GM23338 (cell line): ENCODE data around the gene TMEM120B. TPM values are rescaled to one million over a fixed set of nuclear protein-coding genes. Genes with fewer than 3 reads are reported as not detected.
A peak's percentile ranks its signal among the peaks of the same experiment; 100 is the strongest.

ENCODE experiments used
- ATAC-seq: fragments of 200-7000 bp; cut with Tn5 transposase; 3 replicates; pipeline ENCODE4 v1.9.1; 2020
- DNase-seq: peaks from one replicate; pipeline ENCODE4 v3.0.0-alpha.2; 2015; ENCODE audit warnings: low spot score
- H2AFZ ChIP-seq: fragments of 200-600 bp; sonication (generic); 2 replicates; pipeline ENCODE4 v1.8.0; 2016; ENCODE audit warnings: antibody characterized with exemption, mild to moderate bottlenecking, moderate library complexity
- H3F3A ChIP-seq: fragments of 200-600 bp; sonication (generic); replicated peaks from 2 replicates; pipeline ENCODE4 v1.8.0; 2017; ENCODE audit warnings: antibody characterized with exemption, mixed run types, low read depth
- H3K27ac ChIP-seq: fragments of 200-600 bp; sonication (generic); 2 replicates; pipeline ENCODE4 v1.6.1; 2016; ENCODE audit warnings: low read depth
- H3K27me3 ChIP-seq: fragments of 200-600 bp; sonication (generic); 2 replicates; pipeline ENCODE4 v1.8.0; 2016; ENCODE audit warnings: mild to moderate bottlenecking, mixed run types, moderate library complexity; ENCODE audit not compliant: insufficient read depth
- H3K36me3 ChIP-seq: fragments of 200-600 bp; sonication (generic); 2 replicates; pipeline ENCODE4 v1.8.0; 2016; ENCODE audit warnings: mild to moderate bottlenecking; ENCODE audit not compliant: insufficient read depth
- H3K4me1 ChIP-seq: fragments of 200-600 bp; sonication (generic); 2 replicates; pipeline ENCODE4 v1.8.0; 2016; ENCODE audit warnings: mild to moderate bottlenecking, moderate library complexity; ENCODE audit not compliant: insufficient read depth
- H3K4me2 ChIP-seq: fragments of 200-600 bp; sonication (generic); 2 replicates; pipeline ENCODE4 v1.7.1; 2017; ENCODE audit warnings: mixed run types
- H3K4me3 ChIP-seq: fragments of 200-600 bp; sonication (generic); 2 replicates; pipeline ENCODE4 v1.6.1; 2016; ENCODE audit warnings: mixed run types
- H3K79me2 ChIP-seq: fragments of 200-600 bp; sonication (generic); replicated peaks from 2 replicates; pipeline ENCODE4 v1.8.0; 2017; ENCODE audit warnings: mild to moderate bottlenecking; ENCODE audit not compliant: insufficient read depth
- H3K9me2 ChIP-seq: fragments of 200-600 bp; sonication (generic); 2 replicates; pipeline ENCODE4 v1.8.0; 2017; ENCODE audit not compliant: insufficient read depth
- H4K20me1 ChIP-seq: fragments of 200-600 bp; sonication (generic); replicated peaks from 2 replicates; pipeline ENCODE4 v1.8.0; 2017; ENCODE audit warnings: mild to moderate bottlenecking; ENCODE audit not compliant: insufficient read depth
- H3K27ac Mint-ChIP-seq: 2 replicates; pipeline ENCODE4 v1.8.0; 2020; ENCODE audit warnings: inconsistent platforms, mild to moderate bottlenecking, moderate library complexity, mixed read lengths
- H3K27me3 Mint-ChIP-seq: 3 replicates; pipeline ENCODE4 v1.8.0; 2022; ENCODE audit warnings: low read depth, mild to moderate bottlenecking, moderate library complexity, mixed read lengths, inconsistent platforms; ENCODE audit not compliant: insufficient read depth, poor library complexity
- H3K36me3 Mint-ChIP-seq: 3 replicates; pipeline ENCODE4 v1.8.0; 2021; ENCODE audit warnings: low read depth, mild to moderate bottlenecking, inconsistent platforms, moderate library complexity, mixed read lengths
- H3K4me1 Mint-ChIP-seq: 3 replicates; pipeline ENCODE4 v1.8.0; 2020; ENCODE audit warnings: mild to moderate bottlenecking, inconsistent platforms, mixed read lengths
- H3K4me3 Mint-ChIP-seq: 3 replicates; pipeline ENCODE4 v1.8.0; 2021; ENCODE audit warnings: moderate library complexity, mild to moderate bottlenecking, inconsistent platforms, mixed read lengths
- H3K9me3 Mint-ChIP-seq: 3 replicates; pipeline ENCODE4 v1.8.0; 2020; ENCODE audit warnings: moderate library complexity, mild to moderate bottlenecking, inconsistent platforms, mixed read lengths
- CREB1 ChIP-seq: fragments of 250-450 bp; sonication (Bioruptor Pico); IDR thresholded peaks from 2 replicates; pipeline ENCODE4 v1.5.0; 2020; ENCODE audit warnings: low read depth, mild to moderate bottlenecking, moderate library complexity
- EZH2 ChIP-seq: fragments of 200-600 bp; sonication (generic); IDR thresholded peaks from one replicate; pipeline ENCODE4 v1.8.0; 2017; ENCODE audit warnings: antibody characterized with exemption, mild to moderate bottlenecking, low read depth; ENCODE audit not compliant: unreplicated experiment
- EZH2phosphoT487 ChIP-seq: fragments of 200-600 bp; sonication (generic); IDR thresholded peaks from one replicate; pipeline ENCODE4 v1.8.1; 2018; ENCODE audit warnings: antibody characterized with exemption; ENCODE audit not compliant: unreplicated experiment
- JUNB ChIP-seq: IDR thresholded peaks from one replicate; pipeline ENCODE4 v1.6.1; 2016; ENCODE audit warnings: antibody characterized with exemption; ENCODE audit not compliant: unreplicated experiment
- NANOG ChIP-seq: IDR thresholded peaks from 2 replicates; pipeline ENCODE4 v1.6.1; 2016; ENCODE audit warnings: antibody characterized with exemption, borderline replicate concordance
- POLR2AphosphoS5 ChIP-seq: IDR thresholded peaks from 2 replicates; pipeline ENCODE4 v1.6.1; 2016; ENCODE audit warnings: antibody characterized with exemption, low read depth
- STAT1 ChIP-seq: IDR thresholded peaks from one replicate; pipeline ENCODE4 v1.6.1; 2016; ENCODE audit warnings: antibody characterized with exemption; ENCODE audit not compliant: unreplicated experiment
- ZNF114 ChIP-seq: fragments of 250-450 bp; sonication (Bioruptor Pico); IDR thresholded peaks from 2 replicates; pipeline ENCODE4 v1.5.0; 2020; ENCODE audit warnings: mild to moderate bottlenecking, moderate library complexity
- ZNF331 ChIP-seq: fragments of 250-450 bp; sonication (Bioruptor Pico); IDR thresholded peaks from 2 replicates; pipeline ENCODE4 v1.5.0; 2020; ENCODE audit warnings: low read depth, mild to moderate bottlenecking, moderate library complexity
- polyA plus RNA-seq: library from polyadenylated mRNA; unstranded; fragments of >200 nt; fragmentation: Nextera tagmentation; extraction: Ambion mirVana; gene quantifications from 2 replicates; pipeline ENCODE4 v1.2.1, GENCODE V29; 2016
- total RNA-seq: library from RNA; depleted of rRNA; stranded (reverse); fragments of >200 nt; shearing (Covaris generic); gene quantifications from 2 replicates; pipeline ENCODE4 v1.2.3, GENCODE V29; 2014
- TF ChIP-seq, protein P1 (sequence below): IDR thresholded peaks from one replicate; pipeline ENCODE4 v1.6.1; 2018; ENCODE audit warnings: antibody characterized with exemption; ENCODE audit not compliant: unreplicated experiment
- TF ChIP-seq, protein P2 (sequence below): fragments of 250-450 bp; sonication (Bioruptor Pico); IDR thresholded peaks from 2 replicates; pipeline ENCODE4 v1.5.0; 2020; ENCODE audit warnings: mild to moderate bottlenecking, moderate library complexity
- TF ChIP-seq, protein P3 (sequence below): IDR thresholded peaks from 2 replicates; pipeline ENCODE4 v1.6.1; 2016; ENCODE audit warnings: antibody characterized with exemption
- TF ChIP-seq, protein P4 (sequence below), 2 experiments: fragments of 200-600 bp in 1 of 2; sonication (generic) in 1 of 2; conservative IDR thresholded peaks; 2 replicates each; pipeline versions ENCODE4 v1.5.1 to v1.6.1; 2016 to 2017; ENCODE audit warnings: antibody characterized with exemption in 2 of 2, low read depth in 2 of 2, mild to moderate bottlenecking in 2 of 2, moderate library complexity in 1 of 2

The TMEM120B gene
- total and polyA plus RNA-seq, 2 experiments from 2014 or later: 15.0 to 36.0 TPM

DNA sequence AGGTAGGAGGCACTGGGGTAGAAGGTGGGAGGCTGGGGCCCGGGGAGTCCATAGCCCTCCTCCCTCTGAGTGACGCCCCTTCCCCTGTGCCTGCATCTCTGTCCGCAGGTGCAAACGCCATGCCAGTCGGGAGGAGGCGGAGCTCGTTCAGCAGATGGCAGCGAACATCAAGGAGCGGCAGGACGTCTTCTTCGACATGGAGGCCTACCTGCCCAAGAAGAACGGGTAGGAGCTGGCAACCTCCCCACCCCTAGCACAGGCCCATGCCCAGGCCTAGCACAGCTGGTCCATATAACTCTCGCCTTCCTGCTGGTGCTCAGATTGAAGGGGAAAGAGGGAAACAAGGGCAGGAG, 35.6 kb downstream of the TMEM120B start:
- H3K4me2 ChIP-seq: no peak overlapping the region

More for the DNA sequence above, 35.6 kb downstream of the TMEM120B start:
- peak; percentile 41 for DNase-seq
- ATAC-seq: peak; percentile 58
- Mint-ChIP-seq H3K4me3 (no peak overlapping the region), H3K4me1 (no peaks in the 10 kb centered on the region), H3K36me3 (peaks cover 18% of the 10 kb centered on the region), H3K27ac (peak overlapping the region; percentile 53; the same call in 1 of the 2 replicates), H3K9me3 (no peaks in the 10 kb centered on the region), H3K27me3 (no peaks in the 10 kb centered on the region)
- no peaks in the 10 kb centered on the region for H4K20me1 ChIP-seq
- TF ChIP-seq EZH2 (no peak), NANOG (no peak), EZH2phosphoT487 (no peak), STAT1 (no peak), ZNF331 (no peak), ZNF114 (CRISPR knock-in tag) (no peak), JUNB (no peak), POLR2AphosphoS5 (no peak), CREB1 (no peak)
- TF ChIP-seq, protein P1, sequence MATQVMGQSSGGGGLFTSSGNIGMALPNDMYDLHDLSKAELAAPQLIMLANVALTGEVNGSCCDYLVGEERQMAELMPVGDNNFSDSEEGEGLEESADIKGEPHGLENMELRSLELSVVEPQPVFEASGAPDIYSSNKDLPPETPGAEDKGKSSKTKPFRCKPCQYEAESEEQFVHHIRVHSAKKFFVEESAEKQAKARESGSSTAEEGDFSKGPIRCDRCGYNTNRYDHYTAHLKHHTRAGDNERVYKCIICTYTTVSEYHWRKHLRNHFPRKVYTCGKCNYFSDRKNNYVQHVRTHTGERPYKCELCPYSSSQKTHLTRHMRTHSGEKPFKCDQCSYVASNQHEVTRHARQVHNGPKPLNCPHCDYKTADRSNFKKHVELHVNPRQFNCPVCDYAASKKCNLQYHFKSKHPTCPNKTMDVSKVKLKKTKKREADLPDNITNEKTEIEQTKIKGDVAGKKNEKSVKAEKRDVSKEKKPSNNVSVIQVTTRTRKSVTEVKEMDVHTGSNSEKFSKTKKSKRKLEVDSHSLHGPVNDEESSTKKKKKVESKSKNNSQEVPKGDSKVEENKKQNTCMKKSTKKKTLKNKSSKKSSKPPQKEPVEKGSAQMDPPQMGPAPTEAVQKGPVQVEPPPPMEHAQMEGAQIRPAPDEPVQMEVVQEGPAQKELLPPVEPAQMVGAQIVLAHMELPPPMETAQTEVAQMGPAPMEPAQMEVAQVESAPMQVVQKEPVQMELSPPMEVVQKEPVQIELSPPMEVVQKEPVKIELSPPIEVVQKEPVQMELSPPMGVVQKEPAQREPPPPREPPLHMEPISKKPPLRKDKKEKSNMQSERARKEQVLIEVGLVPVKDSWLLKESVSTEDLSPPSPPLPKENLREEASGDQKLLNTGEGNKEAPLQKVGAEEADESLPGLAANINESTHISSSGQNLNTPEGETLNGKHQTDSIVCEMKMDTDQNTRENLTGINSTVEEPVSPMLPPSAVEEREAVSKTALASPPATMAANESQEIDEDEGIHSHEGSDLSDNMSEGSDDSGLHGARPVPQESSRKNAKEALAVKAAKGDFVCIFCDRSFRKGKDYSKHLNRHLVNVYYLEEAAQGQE: no peak
- TF ChIP-seq, protein P2, sequence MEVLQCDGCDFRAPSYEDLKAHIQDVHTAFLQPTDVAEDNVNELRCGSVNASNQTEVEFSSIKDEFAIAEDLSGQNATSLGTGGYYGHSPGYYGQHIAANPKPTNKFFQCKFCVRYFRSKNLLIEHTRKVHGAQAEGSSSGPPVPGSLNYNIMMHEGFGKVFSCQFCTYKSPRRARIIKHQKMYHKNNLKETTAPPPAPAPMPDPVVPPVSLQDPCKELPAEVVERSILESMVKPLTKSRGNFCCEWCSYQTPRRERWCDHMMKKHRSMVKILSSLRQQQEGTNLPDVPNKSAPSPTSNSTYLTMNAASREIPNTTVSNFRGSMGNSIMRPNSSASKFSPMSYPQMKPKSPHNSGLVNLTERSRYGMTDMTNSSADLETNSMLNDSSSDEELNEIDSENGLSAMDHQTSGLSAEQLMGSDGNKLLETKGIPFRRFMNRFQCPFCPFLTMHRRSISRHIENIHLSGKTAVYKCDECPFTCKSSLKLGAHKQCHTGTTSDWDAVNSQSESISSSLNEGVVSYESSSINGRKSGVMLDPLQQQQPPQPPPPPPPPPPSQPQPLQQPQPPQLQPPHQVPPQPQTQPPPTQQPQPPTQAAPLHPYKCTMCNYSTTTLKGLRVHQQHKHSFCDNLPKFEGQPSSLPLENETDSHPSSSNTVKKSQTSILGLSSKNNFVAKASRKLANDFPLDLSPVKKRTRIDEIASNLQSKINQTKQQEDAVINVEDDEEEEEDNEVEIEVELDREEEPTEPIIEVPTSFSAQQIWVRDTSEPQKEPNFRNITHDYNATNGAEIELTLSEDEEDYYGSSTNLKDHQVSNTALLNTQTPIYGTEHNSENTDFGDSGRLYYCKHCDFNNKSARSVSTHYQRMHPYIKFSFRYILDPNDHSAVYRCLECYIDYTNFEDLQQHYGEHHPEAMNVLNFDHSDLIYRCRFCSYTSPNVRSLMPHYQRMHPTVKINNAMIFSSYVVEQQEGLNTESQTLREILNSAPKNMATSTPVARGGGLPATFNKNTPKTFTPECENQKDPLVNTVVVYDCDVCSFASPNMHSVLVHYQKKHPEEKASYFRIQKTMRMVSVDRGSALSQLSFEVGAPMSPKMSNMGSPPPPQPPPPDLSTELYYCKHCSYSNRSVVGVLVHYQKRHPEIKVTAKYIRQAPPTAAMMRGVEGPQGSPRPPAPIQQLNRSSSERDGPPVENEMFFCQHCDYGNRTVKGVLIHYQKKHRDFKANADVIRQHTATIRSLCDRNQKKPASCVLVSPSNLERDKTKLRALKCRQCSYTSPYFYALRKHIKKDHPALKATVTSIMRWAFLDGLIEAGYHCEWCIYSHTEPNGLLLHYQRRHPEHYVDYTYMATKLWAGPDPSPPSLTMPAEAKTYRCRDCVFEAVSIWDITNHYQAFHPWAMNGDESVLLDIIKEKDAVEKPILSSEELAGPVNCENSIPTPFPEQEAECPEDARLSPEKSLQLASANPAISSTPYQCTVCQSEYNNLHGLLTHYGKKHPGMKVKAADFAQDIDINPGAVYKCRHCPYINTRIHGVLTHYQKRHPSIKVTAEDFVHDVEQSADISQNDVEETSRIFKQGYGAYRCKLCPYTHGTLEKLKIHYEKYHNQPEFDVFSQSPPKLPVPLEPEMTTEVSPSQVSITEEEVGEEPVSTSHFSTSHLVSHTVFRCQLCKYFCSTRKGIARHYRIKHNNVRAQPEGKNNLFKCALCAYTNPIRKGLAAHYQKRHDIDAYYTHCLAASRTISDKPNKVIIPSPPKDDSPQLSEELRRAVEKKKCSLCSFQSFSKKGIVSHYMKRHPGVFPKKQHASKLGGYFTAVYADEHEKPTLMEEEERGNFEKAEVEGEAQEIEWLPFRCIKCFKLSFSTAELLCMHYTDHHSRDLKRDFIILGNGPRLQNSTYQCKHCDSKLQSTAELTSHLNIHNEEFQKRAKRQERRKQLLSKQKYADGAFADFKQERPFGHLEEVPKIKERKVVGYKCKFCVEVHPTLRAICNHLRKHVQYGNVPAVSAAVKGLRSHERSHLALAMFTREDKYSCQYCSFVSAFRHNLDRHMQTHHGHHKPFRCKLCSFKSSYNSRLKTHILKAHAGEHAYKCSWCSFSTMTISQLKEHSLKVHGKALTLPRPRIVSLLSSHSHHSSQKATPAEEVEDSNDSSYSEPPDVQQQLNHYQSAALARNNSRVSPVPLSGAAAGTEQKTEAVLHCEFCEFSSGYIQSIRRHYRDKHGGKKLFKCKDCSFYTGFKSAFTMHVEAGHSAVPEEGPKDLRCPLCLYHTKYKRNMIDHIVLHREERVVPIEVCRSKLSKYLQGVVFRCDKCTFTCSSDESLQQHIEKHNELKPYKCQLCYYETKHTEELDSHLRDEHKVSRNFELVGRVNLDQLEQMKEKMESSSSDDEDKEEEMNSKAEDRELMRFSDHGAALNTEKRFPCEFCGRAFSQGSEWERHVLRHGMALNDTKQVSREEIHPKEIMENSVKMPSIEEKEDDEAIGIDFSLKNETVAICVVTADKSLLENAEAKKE (CRISPR knock-in tag): no peak
- TF ChIP-seq, protein P3, sequence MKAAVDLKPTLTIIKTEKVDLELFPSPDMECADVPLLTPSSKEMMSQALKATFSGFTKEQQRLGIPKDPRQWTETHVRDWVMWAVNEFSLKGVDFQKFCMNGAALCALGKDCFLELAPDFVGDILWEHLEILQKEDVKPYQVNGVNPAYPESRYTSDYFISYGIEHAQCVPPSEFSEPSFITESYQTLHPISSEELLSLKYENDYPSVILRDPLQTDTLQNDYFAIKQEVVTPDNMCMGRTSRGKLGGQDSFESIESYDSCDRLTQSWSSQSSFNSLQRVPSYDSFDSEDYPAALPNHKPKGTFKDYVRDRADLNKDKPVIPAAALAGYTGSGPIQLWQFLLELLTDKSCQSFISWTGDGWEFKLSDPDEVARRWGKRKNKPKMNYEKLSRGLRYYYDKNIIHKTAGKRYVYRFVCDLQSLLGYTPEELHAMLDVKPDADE: no peak
- TF ChIP-seq, protein P4, sequence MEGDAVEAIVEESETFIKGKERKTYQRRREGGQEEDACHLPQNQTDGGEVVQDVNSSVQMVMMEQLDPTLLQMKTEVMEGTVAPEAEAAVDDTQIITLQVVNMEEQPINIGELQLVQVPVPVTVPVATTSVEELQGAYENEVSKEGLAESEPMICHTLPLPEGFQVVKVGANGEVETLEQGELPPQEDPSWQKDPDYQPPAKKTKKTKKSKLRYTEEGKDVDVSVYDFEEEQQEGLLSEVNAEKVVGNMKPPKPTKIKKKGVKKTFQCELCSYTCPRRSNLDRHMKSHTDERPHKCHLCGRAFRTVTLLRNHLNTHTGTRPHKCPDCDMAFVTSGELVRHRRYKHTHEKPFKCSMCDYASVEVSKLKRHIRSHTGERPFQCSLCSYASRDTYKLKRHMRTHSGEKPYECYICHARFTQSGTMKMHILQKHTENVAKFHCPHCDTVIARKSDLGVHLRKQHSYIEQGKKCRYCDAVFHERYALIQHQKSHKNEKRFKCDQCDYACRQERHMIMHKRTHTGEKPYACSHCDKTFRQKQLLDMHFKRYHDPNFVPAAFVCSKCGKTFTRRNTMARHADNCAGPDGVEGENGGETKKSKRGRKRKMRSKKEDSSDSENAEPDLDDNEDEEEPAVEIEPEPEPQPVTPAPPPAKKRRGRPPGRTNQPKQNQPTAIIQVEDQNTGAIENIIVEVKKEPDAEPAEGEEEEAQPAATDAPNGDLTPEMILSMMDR (conservative IDR thresholded peaks at IDR 0.05; ENCODE audit: low read depth in 2 of 2): no peak
- peaks cover 8% of the 10 kb centered on the region; the same call in 1 of the 2 replicates for H3K79me2 ChIP-seq
- H3K36me3 ChIP-seq: no peaks in the 10 kb centered on the region; the same call in 1 of the 2 replicates
- H3F3A ChIP-seq: peaks cover 9% of the 10 kb centered on the region; the same call in 1 of the 2 replicates
- no peak overlapping the region for H2AFZ ChIP-seq
- H3K4me1 ChIP-seq: no peaks in the 10 kb centered on the region
- peak overlapping the region; percentile 76 for H3K27ac ChIP-seq
- no peaks in the 10 kb centered on the region for H3K27me3 ChIP-seq
- no peak overlapping the region for H3K4me3 ChIP-seq
- no peaks in the 10 kb centered on the region; the same call in 1 of the 2 replicates for H3K9me2 ChIP-seq
